GM12891 (cell line): ENCODE results near the gene DNAH7.

ENCODE experiments used
- DNase-seq: peaks from one replicate; pipeline ENCODE4 v3.0.0; 2011; ENCODE audit warnings: low spot score; ENCODE audit not compliant: insufficient read length
- FAIRE-seq: peaks from 2 replicates; lab custom pipeline; 2011; peaks lifted over from hg19 to GRCh38; lab: Jason Lieb, UNC
- PAX5 ChIP-seq: IDR thresholded peaks from 2 replicates; pipeline ENCODE4 v1.6.1; 2011; ENCODE audit warnings: low read length, moderate library complexity, mild to moderate bottlenecking; ENCODE audit not compliant: insufficient read depth, severe bottlenecking
- POLR2A ChIP-seq: IDR thresholded peaks from 2 replicates; pipeline ENCODE4 v1.6.1; 2011; ENCODE audit warnings: low read depth, low read length, control low read depth
- POLR2AphosphoS5 ChIP-seq: IDR thresholded peaks from 2 replicates; pipeline ENCODE4 v1.6.1; 2011; ENCODE audit warnings: low read depth, low read length, control low read depth
- POU2F2 ChIP-seq: IDR thresholded peaks from 2 replicates; pipeline ENCODE4 v1.6.1; 2011; ENCODE audit warnings: low read depth, mild to moderate bottlenecking, control low read depth, low read length, moderate library complexity
- SPI1 ChIP-seq: IDR thresholded peaks from 2 replicates; pipeline ENCODE4 v1.6.1; 2011; ENCODE audit warnings: low read depth, low read length, control low read depth
- TAF1 ChIP-seq: IDR thresholded peaks from 2 replicates; pipeline ENCODE4 v1.6.1; 2011; ENCODE audit warnings: low read depth, low read length, control low read depth

Gene DNAH7

GRCh38 chr2:195810340-195811098 lies 258.1 kb downstream of the DNAH7 start:
- FAIRE-seq (no peak), DNase-seq (no peak)
- TF ChIP-seq PAX5 = no peak
- no peak for TF ChIP-seq POLR2A
- TF ChIP-seq POLR2AphosphoS5 = no peak
- TF ChIP-seq SPI1 = no peak
- no peak for TF ChIP-seq POU2F2
- no peak for TF ChIP-seq TAF1

GRCh38 chr2:195808189-195808588 lies 260.4 kb downstream of the DNAH7 start:
- TF ChIP-seq TAF1 = no peak
- TF ChIP-seq SPI1 = no peak
- no peak for TF ChIP-seq POLR2A
- TF ChIP-seq POLR2AphosphoS5 = no peak
- no peak for TF ChIP-seq PAX5
- TF ChIP-seq POU2F2 = no peak
- DNase-seq (no peak), FAIRE-seq (no peak)

- no peak for FAIRE-seq
- no peak for TF ChIP-seq PAX5
- TF ChIP-seq POLR2A = no peak
- TF ChIP-seq SPI1 = no peak
- no peak for TF ChIP-seq POU2F2
- no peak for DNase-seq
Measured at GRCh38 chr2:195805283-195805976, 263.2 kb downstream of the DNAH7 start.

- FAIRE-seq (no peak), DNase-seq (no peak)
- no peak for TF ChIP-seq POU2F2
- no peak for TF ChIP-seq POLR2AphosphoS5
- TF ChIP-seq TAF1 = no peak
- TF ChIP-seq POLR2A = no peak
- no peak for TF ChIP-seq PAX5
- TF ChIP-seq SPI1 = no peak
Measured at GRCh38 chr2:195795879-195796278, 272.8 kb downstream of the DNAH7 start.

- no peak for DNase-seq
- TF ChIP-seq TAF1 = no peak
- TF ChIP-seq SPI1 = no peak
- no peak for TF ChIP-seq POU2F2
- TF ChIP-seq POLR2A = no peak
- TF ChIP-seq PAX5 = no peak
- FAIRE-seq = no peak
Measured at GRCh38 chr2:195793881-195794280, 274.8 kb downstream of the DNAH7 start.

GRCh38 chr2:195782156-195782555 lies 286.5 kb downstream of the DNAH7 start:
- no peak for DNase-seq
- no peak for FAIRE-seq
- TF ChIP-seq TAF1 (no peak), POU2F2 (no peak), POLR2A (no peak), SPI1 (no peak), POLR2AphosphoS5 (no peak), PAX5 (no peak)

GRCh38 chr2:195779491-195779890 lies 289.1 kb downstream of the DNAH7 start:
- no peak for DNase-seq
- FAIRE-seq = no peak

GRCh38 chr2:195769975-195770374 lies 298.7 kb downstream of the DNAH7 start:
- no peak for FAIRE-seq
- no peak for DNase-seq
- no peak for TF ChIP-seq TAF1
- no peak for TF ChIP-seq SPI1
- no peak for TF ChIP-seq POLR2AphosphoS5
- no peak for TF ChIP-seq POU2F2
- no peak for TF ChIP-seq POLR2A

More at GRCh38 chr2:195779491-195779890, 289.1 kb downstream of the DNAH7 start:
- no peak for TF ChIP-seq POU2F2
- TF ChIP-seq PAX5 = no peak
- TF ChIP-seq POLR2A = no peak
- no peak for TF ChIP-seq POLR2AphosphoS5

- no peak for DNase-seq
Measured at GRCh38 chr2:195768431-195768830, 300.2 kb downstream of the DNAH7 start.

More at GRCh38 chr2:195768431-195768830, 300.2 kb downstream of the DNAH7 start:
- no peak for FAIRE-seq
- TF ChIP-seq SPI1 (no peak), POU2F2 (no peak), TAF1 (no peak), POLR2A (no peak), POLR2AphosphoS5 (no peak), PAX5 (no peak)
